Stimulated activated CD4-positive, alpha-beta T cell treated with anti-CD3 and anti-CD28 coated beads, TNF-alpha, amount 100 ng/mL, for 1 hour (primary cell): ENCODE results near the gene RBM8A.
A peak's percentile ranks its signal among the peaks of the same experiment; 100 is the strongest.
"Not testable (repeated sequence)": the region's sequence is repeated elsewhere in the genome, so short reads cannot be mapped to it uniquely, and the experiment has no call there.

ENCODE experiments used
- DNase-seq, 3 donors: peaks; one replicate each; pipeline ENCODE4 v3.0.0-alpha.2; 2020; ENCODE audit warnings: low read depth in 3 of 3, low spot score in 1 of 3

RBM8A gene

DNA sequence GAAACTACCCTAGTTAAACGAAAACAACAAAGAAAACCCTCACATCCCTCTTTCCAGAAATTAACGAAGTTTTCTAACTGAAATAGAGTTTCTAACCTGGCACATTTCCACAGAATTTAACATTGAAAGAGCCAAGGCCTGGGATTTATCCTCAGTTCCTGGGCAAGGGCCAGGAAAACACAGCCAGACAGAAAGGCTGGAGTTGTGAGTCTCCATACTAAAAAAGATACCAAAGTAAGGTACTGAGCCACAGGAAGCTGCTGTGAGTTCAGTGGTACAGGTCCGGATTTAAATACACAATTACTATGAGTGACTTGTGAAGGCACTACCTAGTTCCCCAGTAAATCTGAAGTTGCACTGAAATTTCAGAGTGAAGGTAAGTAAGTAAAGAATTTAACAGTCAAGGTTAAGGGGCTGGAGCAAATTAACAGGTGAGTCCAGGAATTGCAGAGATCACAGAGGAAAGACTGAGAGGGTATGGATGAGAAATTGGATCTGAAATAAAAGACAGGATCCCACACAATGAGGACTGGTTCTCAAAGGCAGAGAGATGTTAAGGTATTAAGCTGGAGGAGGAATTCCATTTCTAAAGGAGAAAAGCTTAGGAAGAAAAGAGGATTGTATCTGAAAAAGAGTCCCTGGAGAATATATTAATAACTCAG lies 29.6 kb upstream of the RBM8A start:
- DNase-seq: no peak

- DNase-seq: no peak
These were observed 29.1 kb upstream of the RBM8A start for GRCh38 chr1:145956361-145956760.

GRCh38 chr1:145955436-145955835 lies 28.2 kb upstream of the RBM8A start:
- no peak for DNase-seq

GRCh38 chr1:145953861-145954260 lies 26.6 kb upstream of the RBM8A start:
- DNase-seq: no peak

- no peak for DNase-seq
These were observed 25.6 kb upstream of the RBM8A start for GRCh38 chr1:145952903-145953302.

GRCh38 chr1:145951526-145951925 lies 24.2 kb upstream of the RBM8A start:
- no peak for DNase-seq

DNA sequence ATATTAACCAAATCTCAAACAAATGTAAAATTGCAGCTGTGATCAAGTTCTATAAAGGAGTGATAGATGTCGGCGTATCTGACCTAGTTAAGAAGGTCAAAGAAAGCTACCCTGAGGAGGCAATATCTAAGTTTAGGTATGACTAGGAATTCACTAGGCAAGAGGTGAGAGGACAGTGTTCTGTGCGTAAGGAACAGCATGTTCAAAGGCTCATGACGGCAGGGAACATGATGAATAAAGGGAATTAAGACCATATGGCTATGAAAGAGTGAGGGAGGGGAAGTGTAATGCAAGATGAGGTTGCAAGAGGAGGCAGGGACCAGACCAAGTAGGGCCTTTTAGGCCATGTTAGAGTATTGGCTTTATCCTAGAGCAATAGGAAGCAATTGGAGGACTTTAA lies 21.9 kb upstream of the RBM8A start:
- no peak for DNase-seq

GRCh38 chr1:145947551-145947950 lies 20.3 kb upstream of the RBM8A start:
- no peak for DNase-seq

- DNase-seq: no peak
These were observed 19.2 kb upstream of the RBM8A start for GRCh38 chr1:145946477-145946986.

- DNase-seq: no peak
These were observed 17.2 kb upstream of the RBM8A start for GRCh38 chr1:145944532-145944931.

DNA sequence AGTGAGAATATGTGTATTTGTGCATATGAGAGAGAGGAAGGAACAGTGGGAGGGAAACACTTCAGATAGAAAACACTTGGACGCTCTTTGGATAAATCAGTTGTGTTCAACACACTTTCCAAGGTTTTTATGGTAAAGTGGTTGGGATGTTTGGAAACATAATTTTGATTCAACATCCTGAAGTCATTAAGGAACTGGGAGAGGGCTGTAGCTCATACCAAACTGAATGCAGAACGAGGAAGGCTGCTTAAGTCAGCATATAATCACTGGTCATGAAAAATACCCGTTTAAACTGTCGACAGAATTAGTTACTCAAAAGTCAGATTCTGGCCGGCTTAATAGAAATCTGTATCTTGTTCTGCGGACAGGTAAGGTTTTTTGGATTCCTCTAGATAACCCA lies 15.6 kb upstream of the RBM8A start:
- DNase-seq: no peak

GRCh38 chr1:145942405-145942804 lies 15.1 kb upstream of the RBM8A start:
- no peak for DNase-seq

DNA sequence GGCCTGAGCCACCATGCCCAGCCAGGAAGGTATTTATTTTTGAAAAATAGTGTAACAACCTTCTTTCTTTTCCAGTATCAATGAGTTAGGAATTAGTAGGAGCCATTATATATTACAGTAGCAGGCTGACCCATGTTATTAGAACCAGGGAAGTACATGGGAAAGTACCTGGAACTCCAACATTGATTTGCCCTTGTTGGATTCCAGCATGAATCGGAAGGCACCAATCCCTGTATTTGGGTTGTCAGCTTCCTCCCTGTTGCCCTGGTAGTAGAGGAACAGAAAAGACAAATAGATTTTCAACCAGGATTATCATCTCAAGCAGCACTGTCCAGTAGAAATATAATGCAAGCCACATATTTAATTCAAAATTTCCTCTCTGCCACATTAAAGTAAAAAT lies 10.2 kb upstream of the RBM8A start:
- DNase-seq: no peak

DNA sequence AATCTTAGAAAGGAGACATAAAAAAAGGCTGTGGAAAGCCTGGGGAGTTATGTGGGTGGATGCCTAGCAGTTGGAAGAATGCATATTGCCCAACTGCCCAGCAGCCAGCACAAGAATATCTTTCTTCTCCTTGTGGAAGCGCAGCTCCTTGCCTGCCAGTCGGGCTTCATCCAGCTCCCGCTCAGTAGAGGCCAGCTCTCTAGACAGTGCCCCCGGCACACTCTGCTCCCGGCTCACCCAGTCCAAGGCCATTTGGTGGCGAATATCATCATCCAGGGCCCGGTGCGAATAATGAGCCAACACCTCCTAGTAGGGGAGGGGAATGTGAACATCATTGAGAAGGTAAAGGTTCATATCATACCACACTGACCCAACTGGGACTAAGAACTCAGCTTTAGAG lies 9.0 kb upstream of the RBM8A start:
- no peak for DNase-seq

DNA sequence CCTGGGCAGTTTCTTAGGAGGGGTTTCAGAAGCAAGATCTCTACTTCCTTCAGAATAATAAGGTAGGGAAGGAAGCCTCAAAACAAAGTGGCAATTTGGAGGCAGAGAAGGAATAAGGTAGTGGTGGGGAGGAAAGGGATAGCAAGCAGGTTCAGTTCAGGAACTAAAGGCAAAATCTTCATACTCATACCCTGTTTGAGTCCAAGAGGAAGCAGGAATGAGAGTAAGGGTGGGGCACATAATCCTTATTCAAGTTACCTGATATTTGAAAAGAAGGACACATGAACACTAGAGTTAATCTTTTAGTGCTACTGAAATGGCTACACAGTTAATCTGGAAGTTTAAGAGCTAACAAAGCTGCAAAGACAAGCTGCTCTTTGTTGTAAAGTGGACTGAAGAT lies 8.4 kb upstream of the RBM8A start:
- DNase-seq: no peak

GRCh38 chr1:145932522-145933009 lies 5.3 kb upstream of the RBM8A start:
- not testable (repeated sequence) for DNase-seq

DNA sequence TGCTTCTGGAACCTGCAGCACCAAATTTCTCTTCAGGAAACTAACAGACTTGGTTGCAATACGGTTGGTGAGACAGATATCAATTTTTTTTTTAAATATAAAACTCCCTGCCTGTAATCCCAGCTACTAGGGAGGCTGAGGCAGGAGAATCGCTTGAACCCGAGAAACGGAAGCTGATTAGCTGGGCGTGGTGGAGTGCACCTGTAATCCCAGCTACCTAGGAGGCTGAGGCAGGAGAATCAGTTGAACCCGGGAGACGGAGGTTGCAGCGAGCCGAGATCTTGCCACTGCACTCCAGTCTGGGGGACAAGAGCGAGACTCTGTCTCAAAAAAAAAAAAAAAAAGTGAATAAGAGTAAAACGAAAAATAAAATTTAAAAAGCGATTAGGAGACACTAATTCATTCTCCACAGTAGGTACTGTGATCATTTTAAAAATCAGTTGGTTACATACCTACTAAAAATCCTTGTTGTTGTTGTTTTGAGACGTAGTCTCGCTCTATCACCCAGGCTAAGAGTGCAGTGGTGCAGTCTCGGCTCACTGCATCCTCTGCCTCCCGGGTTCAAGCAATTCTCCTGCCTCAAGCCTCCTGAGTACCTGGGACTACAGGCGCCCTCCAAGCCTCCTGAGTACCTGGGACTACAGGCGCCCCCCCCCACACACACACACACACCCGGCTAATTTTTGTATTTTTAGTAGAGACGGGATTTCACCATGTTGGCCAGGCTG lies 796 bp upstream of the RBM8A start:
- DNase-seq: no peak

- peak in 1 of 3 donors; percentile 26 for DNase-seq
These were observed 610 bp downstream of the RBM8A start for GRCh38 chr1:145926686-145927062.

DNA sequence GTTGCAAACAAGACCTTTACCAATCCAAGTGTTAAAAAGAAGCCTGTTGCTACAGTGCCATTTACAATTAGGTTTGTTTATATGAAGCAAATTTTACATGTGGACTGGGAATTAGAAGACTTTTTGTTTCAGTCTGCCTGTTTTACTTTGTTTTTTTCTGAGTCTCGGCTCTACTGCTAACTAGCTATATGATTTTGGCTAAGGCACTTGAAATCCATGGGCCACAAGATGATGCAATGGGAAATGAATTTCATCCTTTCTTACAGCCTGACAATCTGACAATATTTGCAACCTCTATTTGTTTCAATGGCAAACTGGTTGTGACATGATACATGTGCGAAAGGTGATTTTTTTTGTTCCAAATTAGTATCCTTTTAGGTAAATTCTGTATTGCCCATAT lies 5.0 kb downstream of the RBM8A start:
- DNase-seq: no peak

DNA sequence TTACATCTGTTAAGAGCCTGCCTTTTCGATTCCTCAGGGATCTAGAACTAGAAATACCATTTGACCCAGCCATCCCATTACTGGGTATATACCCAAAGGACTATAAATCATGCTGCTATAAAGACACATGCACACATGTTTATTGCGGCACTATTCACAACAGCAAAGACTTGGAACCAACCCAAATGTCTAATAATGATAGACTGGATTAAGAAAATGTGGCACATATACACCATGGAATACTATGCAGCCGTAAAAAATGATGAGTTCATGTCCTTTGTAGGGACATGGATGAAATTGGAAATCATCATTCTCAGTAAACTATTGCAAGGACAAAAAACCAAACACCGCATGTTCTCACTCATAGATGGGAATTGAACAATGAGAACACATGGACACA lies 7.0 kb downstream of the RBM8A start:
- not testable (repeated sequence) for DNase-seq

- no peak for DNase-seq
These were observed 8.0 kb downstream of the RBM8A start for GRCh38 chr1:145918992-145919939.
